GM21447 (cell line): ENCODE measurements around the gene HSPBAP1.

Source experiments
- ATAC-seq: cut with Tn5 transposase; IDR thresholded peaks from one replicate; pipeline ENCODE4 v1.9.1; 2021; ENCODE audit not compliant: unreplicated experiment

Gene HSPBAP1

GRCh38 chr3:122691195-122691594 is 102.4 kb downstream of the HSPBAP1 start:
- peak; percentile 54 for ATAC-seq

GRCh38 chr3:122690096-122690495 is 103.5 kb downstream of the HSPBAP1 start:
- no peak for ATAC-seq
